ENCODE measurements around the gene BRSK1.

- TF ChIP-seq CTCF (conservative IDR thresholded peaks at IDR 0.05) = no peak
- TF ChIP-seq ZFX (IDR thresholded peaks at IDR 0.05) = no peak
Measured at GRCh38 chr19:55266404-55266803, 17.4 kb upstream of the BRSK1 start.

All from C4-2B (cell line).